Fibroblast of lung (primary cell): Measurements from ENCODE around the gene IMMP2L. TPM values are rescaled to one million over a fixed set of nuclear protein-coding genes. Genes with fewer than 3 reads are reported as not detected.
"Not testable (repeated sequence)": the region's sequence is repeated elsewhere in the genome, so short reads cannot be mapped to it uniquely, and the experiment has no call there.

Experiments used
- DNase-seq, 2 donors: peaks; one replicate each; pipeline versions ENCODE4 v3.0.0 to v3.0.0-alpha.2; 2010; ENCODE audit warnings: low read depth in 2 of 2
- H2AFZ ChIP-seq: 2 replicates; pipeline ENCODE4 v1.5.1; 2012; ENCODE audit warnings: low read length, control low read depth, inconsistent platforms
- H3K27ac ChIP-seq: 2 replicates; pipeline ENCODE4 v1.5.1; 2011; ENCODE audit warnings: low read length, control low read depth; ENCODE audit not compliant: insufficient read depth
- H3K27me3 ChIP-seq: 2 replicates; pipeline ENCODE4 v1.5.1; 2011; ENCODE audit warnings: mild to moderate bottlenecking, low read length; ENCODE audit not compliant: control insufficient read depth, insufficient read depth
- H3K36me3 ChIP-seq: 2 replicates; pipeline ENCODE4 v1.5.1; 2011; ENCODE audit warnings: low read length; ENCODE audit not compliant: control insufficient read depth, insufficient read depth
- H3K4me1 ChIP-seq: 2 replicates; pipeline ENCODE4 v1.5.1; 2011; ENCODE audit warnings: low read length; ENCODE audit not compliant: control insufficient read depth, insufficient read depth; ENCODE audit errors: extremely low read depth
- H3K4me2 ChIP-seq: 2 replicates; pipeline ENCODE4 v1.5.1; 2011; ENCODE audit warnings: low read length, control low read depth; ENCODE audit not compliant: insufficient read depth; ENCODE audit errors: extremely low read depth
- H3K4me3 ChIP-seq, 4 experiments: fragments of 200-600 bp in 1 of 4; sonication (generic) in 1 of 4; replicated peaks in 1 of 4; 2 replicates each; pipeline ENCODE4 v1.5.1; 2011 to 2016; ENCODE audit warnings: low read length in 4 of 4, low read depth in 3 of 4, mild to moderate bottlenecking in 3 of 4, control low read depth in 2 of 4, inconsistent platforms in 1 of 4, mixed read lengths in 1 of 4; ENCODE audit not compliant: insufficient read depth in 1 of 4; ENCODE audit errors: control extremely low read depth in 1 of 4
- H3K79me2 ChIP-seq: 2 replicates; pipeline ENCODE4 v1.5.1; 2012; ENCODE audit warnings: mild to moderate bottlenecking, low read length, inconsistent platforms; ENCODE audit not compliant: control insufficient read depth, insufficient read depth
- H3K9ac ChIP-seq: 2 replicates; pipeline ENCODE4 v1.5.1; 2011; ENCODE audit warnings: mild to moderate bottlenecking, low read length, control low read depth; ENCODE audit not compliant: insufficient read depth
- H3K9me3 ChIP-seq: 2 replicates; pipeline ENCODE4 v1.5.1; 2012; ENCODE audit warnings: low read depth, low read length; ENCODE audit not compliant: control insufficient read depth, insufficient read depth
- H4K20me1 ChIP-seq: 2 replicates; pipeline ENCODE4 v1.5.1; 2011; ENCODE audit warnings: low read length; ENCODE audit not compliant: control insufficient read depth, insufficient read depth; ENCODE audit errors: extremely low read depth
- EZH2 ChIP-seq: IDR thresholded peaks from 2 replicates; pipeline ENCODE4 v1.5.1; 2012; ENCODE audit warnings: low read length, control low read depth, mild to moderate bottlenecking; ENCODE audit errors: missing control alignments
- polyA minus RNA-seq: library from RNA; depleted of rRNA, polyadenylated mRNA; stranded (reverse); fragments of >200 nt; gene quantifications from 2 replicates; pipeline ENCODE4 v1.2.3, GENCODE V29; 2011; ENCODE audit warnings: low replicate concordance
- polyA plus RNA-seq, 2 donors: library from polyadenylated mRNA; depleted of rRNA in 1 of 2; stranded (reverse) in 1 of 2; unstranded in 1 of 2; fragments of >200 nt; gene quantifications; 2 replicates each; pipeline ENCODE4 v1.2.1, GENCODE V29; 2011 to 2012; ENCODE audit warnings: missing spikeins in 1 of 2
- total RNA-seq: library from RNA; depleted of rRNA; stranded (reverse); fragments of >200 nt; gene quantifications from 2 replicates; pipeline ENCODE4 v1.2.1, GENCODE V29; 2014
- TF ChIP-seq, protein P1 (sequence below), 2 donors: IDR thresholded peaks in 1 of 2; conservative IDR thresholded peaks in 1 of 2; 1 replicate in 1 of 2; 2 replicates in 1 of 2; pipeline ENCODE4 v1.5.1; 2011 to 2012; ENCODE audit warnings: low read length in 2 of 2, control low read depth in 1 of 2, inconsistent platforms in 1 of 2, low read depth in 1 of 2, mild to moderate bottlenecking in 1 of 2

Gene IMMP2L
- total RNA-seq (14.4 and 14.6 TPM in 2 replicates), polyA plus RNA-seq (5.4 and 6.9 TPM in 2 replicates), polyA minus RNA-seq (not detected in 2 replicates)
- 6.5 and 7.3 TPM in 2 replicates for polyA plus RNA-seq (2012)

DNA sequence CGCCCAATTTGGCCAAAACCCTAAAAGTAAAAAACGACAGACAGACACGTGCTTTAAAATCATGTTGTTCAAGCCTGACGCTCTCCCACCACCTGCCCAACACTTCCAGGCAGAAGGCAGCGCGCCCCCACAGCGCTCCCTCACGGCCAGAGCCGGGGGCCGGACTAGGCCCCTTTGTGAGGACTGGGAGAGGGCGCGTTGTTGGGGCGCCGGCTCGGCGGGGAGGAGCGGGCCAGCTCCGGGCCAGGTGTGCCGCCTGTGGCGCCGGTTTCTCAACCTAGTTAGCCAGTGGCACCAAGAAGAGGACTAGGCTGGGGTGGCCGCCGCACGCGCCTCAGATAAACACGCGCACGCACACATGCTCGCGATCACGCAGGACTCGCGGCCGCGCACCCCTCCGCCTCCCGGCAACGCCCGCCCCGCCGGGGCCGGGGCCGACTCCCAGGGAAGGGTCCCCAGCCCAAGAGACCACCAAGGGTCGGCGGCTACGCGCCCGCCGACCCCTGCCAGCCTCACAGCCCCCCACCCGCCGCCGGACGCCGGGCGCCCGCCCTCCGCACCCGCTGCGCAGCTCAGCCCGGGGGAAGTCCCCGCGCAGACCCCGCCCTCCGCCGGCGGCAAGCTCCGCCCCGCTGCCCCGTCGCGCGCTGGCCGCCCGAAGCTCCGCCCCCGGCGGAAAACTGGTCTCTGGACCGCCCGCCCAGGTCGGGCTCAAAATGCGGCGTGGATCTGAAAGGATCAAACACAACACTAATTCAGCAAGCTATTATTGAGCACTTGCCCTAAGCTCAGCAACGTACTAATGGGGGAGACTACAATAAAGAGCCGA is at the start of gene IMMP2L:
TSS of gene IMMP2L (minus strand) at position 589 of the 829 bp plus-strand sequence.
- no peaks in the 10 kb centered on the region for H3K36me3 ChIP-seq
- H2AFZ ChIP-seq = peak within 1 kb of the TSS; percentile 91
- peak within 1 kb of the TSS; percentile 74 for H3K9ac ChIP-seq
- TF ChIP-seq, protein P1, sequence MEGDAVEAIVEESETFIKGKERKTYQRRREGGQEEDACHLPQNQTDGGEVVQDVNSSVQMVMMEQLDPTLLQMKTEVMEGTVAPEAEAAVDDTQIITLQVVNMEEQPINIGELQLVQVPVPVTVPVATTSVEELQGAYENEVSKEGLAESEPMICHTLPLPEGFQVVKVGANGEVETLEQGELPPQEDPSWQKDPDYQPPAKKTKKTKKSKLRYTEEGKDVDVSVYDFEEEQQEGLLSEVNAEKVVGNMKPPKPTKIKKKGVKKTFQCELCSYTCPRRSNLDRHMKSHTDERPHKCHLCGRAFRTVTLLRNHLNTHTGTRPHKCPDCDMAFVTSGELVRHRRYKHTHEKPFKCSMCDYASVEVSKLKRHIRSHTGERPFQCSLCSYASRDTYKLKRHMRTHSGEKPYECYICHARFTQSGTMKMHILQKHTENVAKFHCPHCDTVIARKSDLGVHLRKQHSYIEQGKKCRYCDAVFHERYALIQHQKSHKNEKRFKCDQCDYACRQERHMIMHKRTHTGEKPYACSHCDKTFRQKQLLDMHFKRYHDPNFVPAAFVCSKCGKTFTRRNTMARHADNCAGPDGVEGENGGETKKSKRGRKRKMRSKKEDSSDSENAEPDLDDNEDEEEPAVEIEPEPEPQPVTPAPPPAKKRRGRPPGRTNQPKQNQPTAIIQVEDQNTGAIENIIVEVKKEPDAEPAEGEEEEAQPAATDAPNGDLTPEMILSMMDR (conservative IDR thresholded peaks at IDR 0.05 in 1 of 2, IDR thresholded peaks at IDR 0.05 in 1 of 2; ENCODE audit: low read depth in 1 of 2, low read length in 2 of 2) = peak; percentile 12 to 44
- no peak for TF ChIP-seq EZH2
- no peaks in the 10 kb centered on the region for H3K9me3 ChIP-seq
- peak within 1 kb of the TSS; percentile 59 for H3K27ac ChIP-seq
- peak within 1 kb of the TSS; percentile 97 for H3K4me2 ChIP-seq
- H4K20me1 ChIP-seq = no peaks in the 10 kb centered on the region
- no peaks in the 10 kb centered on the region for H3K79me2 ChIP-seq
- H3K4me3 ChIP-seq = peak within 1 kb of the TSS; percentile 53 to 73 (median 68)
- H3K4me1 ChIP-seq = peaks cover 5% of the 10 kb centered on the region
- no peaks in the 10 kb centered on the region for H3K27me3 ChIP-seq
- peak; percentile 78 to 81 for DNase-seq

DNA sequence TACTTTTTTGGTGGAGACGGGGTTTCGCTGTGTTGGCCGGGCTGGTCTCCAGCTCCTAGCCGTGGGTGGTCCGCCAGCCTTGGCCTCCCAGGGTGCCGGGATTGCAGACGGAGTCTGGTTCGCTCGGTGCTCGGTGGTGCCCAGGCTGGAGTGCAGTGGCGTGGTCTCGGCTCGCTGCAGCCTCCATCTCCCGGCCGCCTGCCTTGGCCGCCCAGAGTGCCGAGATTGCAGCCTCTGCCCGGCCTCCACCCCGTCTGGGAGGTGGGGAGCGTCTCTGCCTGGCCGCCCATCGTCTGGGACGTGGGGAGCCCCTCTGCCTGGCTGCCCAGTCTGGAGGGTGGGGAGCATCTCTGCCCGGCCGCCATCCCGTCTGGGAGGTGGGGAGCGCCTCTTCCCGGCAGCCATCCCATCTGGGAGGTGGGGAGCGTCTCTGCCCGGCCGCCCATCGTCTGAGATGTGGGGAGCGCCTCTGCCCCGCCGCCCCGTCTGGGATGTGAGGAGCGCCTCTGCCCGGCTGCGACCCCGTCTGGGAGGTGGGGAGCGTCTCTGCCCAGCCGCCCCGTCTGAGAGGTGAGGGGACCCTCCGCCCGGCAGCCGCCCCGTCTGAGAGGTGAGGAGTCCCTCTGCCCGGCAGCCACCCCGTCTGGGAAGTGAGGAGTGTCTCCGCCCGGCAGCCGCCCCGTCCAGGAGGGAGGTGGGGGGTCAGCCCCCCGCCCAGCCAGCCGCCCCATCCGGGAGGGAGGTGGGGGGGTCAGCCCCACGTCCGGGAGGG is 47.4 kb upstream of the IMMP2L start:
- not testable (repeated sequence) for H3K36me3 ChIP-seq, DNase-seq, H3K4me2 ChIP-seq, H3K4me3 ChIP-seq, H4K20me1 ChIP-seq, H3K9ac ChIP-seq, H2AFZ ChIP-seq, H3K27me3 ChIP-seq, H3K27ac ChIP-seq, H3K4me1 ChIP-seq, H3K79me2 ChIP-seq, H3K9me3 ChIP-seq

DNA sequence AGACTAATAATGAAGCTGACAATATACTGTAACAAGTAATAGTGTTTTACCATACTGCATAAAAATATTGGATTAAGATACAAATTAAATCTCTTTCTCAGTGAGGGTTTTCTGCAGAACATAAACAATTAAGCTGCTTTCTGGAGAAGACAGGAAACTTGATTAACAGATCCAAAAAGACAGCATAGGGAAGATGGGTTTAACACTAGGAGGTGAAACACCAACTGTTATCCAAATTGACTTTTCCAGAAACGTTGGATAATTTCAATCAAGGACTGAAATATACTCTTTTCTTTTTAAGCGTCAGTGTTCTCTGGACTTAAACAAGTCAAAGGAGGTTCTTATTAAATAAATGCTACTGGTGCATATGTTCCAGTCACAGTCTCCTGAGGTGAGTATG is 45.3 kb upstream of the IMMP2L start:
- H4K20me1 ChIP-seq = no peaks in the 10 kb centered on the region
- no peak overlapping the region for H3K4me3 ChIP-seq
- H3K9me3 ChIP-seq = no peaks in the 10 kb centered on the region
- H3K4me1 ChIP-seq = no peaks in the 10 kb centered on the region
- no peak for DNase-seq
- no peaks in the 10 kb centered on the region for H3K36me3 ChIP-seq
- H2AFZ ChIP-seq = no peak overlapping the region
- H3K27me3 ChIP-seq = no peaks in the 10 kb centered on the region
- no peak overlapping the region for H3K27ac ChIP-seq
- H3K79me2 ChIP-seq = no peaks in the 10 kb centered on the region
- no peak overlapping the region for H3K9ac ChIP-seq
- H3K4me2 ChIP-seq = no peak overlapping the region
- no peak for TF ChIP-seq EZH2
- TF ChIP-seq, protein P1 (conservative IDR thresholded peaks at IDR 0.05 in 1 of 2, IDR thresholded peaks at IDR 0.05 in 1 of 2; ENCODE audit: low read depth in 1 of 2, low read length in 2 of 2) = no peak
